GM18867 (cell line): ENCODE results near the gene INKA2.
"Not testable (repeated sequence)": the region's sequence is repeated elsewhere in the genome, so short reads cannot be mapped to it uniquely, and the experiment has no call there.

Experiments used
- ATAC-seq: cut with Tn5 transposase; IDR thresholded peaks from one replicate; pipeline ENCODE4 v1.9.1; 2021; ENCODE audit warnings: mild to moderate bottlenecking, moderate library complexity; ENCODE audit not compliant: unreplicated experiment

Gene INKA2

DNA sequence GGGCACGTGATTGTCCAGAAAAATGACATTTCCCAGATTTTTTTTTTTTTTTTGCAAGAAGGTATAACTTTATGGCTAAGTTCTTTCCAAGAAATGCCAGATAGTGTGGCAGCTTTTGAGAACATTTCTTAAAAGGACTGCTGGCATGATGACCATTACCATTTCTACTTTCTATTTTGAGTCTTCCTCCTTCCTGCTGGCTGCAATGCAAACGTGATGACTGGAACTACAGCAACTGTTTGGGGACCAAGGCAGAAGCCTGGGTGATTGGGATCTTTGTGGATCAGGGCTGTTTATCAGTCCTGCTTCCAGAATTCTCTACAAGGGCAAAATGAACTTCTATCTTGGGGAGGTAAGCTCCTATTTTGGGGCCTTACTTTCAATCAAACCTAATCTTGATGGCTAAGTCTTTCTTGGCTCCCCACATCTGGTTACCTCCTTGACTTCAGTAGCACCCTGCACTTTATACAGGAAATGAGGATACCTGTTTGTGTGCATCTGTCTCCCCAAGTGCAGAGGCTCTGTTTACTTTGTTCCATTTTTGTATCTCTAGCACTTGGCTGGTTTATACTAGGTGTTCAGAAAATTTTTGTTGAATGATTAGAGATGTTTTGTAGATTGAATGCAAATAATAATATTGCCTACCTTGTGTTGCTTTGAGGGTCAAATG is 12.8 kb upstream of the INKA2 start:
- ATAC-seq, result no peak

- no peak for ATAC-seq
Measured at GRCh38 chr1:111750856-111751255, 11.7 kb upstream of the INKA2 start.

DNA sequence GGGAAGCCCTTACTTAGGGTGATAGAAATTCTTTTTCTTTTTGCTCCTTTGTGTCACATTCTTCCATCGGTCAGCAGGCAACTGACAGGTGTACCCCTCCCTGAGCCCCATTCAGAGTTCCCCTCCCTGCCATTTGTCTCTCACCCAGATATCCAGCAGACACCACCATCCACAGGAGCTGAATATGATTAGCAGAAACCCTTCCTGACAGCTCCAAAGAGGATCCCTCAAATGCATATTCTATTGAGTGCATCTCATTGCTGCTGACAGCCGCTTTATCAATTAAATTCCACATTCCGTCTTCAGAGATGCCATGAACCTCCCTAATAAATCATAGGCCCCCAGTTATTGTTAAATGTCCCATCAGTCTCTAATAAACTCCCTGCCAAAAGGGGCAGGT is 10.4 kb upstream of the INKA2 start:
- ATAC-seq, result no peak

- ATAC-seq, result no peak
Measured at GRCh38 chr1:111747947-111748346, 8.8 kb upstream of the INKA2 start.

GRCh38 chr1:111747282-111747734 is 8.1 kb upstream of the INKA2 start:
- ATAC-seq, result peak; percentile 75

DNA sequence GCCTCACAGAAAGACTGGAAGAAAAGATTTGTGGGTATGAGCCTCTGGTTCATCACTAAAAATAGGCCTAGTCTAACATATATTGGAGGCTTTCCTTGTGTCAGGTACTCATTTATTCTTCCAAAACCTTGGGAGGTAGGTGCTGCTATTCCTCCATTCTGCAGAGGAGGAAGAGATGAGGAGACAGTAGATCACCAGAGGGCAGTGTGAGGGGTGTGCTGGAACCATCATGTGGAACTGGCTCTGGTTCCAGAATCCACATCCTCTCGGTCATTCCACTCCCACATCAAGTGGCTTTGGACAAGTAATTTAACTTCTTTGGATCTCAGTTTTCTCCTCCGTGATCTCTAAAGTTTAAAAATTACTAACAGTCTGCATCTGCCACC is 7.4 kb upstream of the INKA2 start:
- ATAC-seq, result no peak

DNA sequence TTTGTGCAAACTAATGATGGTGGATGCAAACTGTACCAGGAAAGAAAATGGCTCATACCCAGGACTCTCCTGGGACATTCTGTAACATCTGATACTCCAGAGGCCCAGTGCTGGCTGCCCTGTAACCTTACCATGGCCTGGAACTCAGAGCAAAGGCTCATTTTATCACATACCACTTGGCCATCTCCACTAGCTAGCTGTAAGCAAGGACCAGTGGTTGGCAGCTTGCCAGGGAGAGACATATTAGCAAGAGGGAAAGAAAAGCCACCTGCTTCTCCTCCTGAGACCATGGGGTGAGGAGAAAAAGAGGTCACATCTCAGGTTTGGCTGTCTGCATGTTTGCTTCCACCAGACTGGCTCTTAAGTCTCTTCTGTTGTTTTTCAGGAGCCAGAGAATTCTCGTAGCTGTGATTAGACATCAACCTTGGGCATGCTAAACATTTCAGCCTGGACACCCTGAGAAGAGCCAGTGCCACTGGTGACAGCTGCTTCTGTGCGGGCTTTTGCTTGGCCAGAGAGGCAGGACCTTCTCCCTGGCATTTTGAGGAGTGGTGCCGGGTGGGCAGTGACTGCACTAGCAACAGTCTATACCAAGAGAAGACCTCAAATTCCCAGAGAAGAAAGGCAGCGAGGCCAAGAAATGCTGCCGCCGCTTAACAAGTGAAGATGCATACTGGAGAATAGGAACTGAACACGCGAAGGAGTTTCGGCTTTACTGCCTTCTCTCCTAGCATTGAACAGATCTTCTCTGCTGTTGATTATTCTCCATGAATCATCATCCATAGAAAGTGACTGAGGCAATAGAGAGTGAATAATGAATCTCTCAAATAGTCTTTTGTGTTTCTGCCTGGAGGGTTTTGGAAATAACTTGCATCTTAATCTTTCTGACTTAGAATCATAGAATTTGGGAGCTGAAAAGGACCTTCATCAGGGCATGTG is 6.7 kb upstream of the INKA2 start:
- ATAC-seq, result no peak

GRCh38 chr1:111743679-111744101 is 4.5 kb upstream of the INKA2 start:
- no peak for ATAC-seq

DNA sequence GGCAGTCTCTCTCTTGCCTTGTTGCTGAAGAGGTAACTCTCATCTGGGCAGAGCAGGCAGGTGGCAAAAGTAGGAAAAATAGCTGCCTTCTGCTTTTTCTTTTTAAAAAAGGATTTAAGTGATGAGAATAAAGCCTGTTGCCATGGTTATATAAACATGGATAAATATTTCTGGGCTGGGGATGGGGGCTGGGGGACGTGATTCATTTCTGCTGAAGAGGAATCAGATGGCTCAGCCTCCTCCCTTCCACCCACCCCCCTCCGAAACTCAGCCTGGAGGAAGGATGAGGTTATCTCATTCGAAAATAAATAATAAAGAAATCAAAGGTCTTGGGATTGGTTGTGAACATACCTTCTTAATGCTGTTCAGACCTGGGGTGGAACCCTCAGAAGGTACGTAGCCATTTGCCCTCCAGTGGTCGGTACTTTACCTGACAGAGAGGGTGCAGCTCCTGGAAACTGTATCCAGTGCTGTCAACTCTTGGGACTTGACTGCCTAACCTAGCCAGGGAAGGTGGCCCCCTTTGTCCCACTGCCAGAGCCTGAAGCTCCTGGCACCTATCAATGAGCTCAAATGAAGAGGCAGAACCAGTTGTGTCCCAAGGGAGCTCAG is 3.8 kb upstream of the INKA2 start:
- ATAC-seq, result no peak

DNA sequence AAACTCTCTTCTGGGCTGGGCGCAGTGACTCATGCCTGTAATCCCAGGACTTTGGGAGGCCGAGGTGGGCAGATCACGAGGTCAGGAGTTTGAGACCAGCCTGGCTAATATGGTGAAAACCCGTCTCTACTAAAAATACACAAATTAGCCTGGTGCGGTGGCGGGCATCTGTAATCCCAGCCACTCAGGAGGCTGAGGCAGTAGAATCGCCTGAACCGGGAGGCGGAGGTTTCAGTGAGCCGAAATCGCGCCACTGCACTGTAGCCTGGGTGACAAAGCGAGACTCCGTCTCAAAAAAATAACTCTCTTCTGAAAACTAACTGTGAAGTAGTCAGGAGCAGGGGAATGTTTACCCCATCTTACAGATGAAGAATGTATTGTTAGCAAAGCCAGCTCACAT is 3.1 kb upstream of the INKA2 start:
- not testable (repeated sequence) for ATAC-seq

DNA sequence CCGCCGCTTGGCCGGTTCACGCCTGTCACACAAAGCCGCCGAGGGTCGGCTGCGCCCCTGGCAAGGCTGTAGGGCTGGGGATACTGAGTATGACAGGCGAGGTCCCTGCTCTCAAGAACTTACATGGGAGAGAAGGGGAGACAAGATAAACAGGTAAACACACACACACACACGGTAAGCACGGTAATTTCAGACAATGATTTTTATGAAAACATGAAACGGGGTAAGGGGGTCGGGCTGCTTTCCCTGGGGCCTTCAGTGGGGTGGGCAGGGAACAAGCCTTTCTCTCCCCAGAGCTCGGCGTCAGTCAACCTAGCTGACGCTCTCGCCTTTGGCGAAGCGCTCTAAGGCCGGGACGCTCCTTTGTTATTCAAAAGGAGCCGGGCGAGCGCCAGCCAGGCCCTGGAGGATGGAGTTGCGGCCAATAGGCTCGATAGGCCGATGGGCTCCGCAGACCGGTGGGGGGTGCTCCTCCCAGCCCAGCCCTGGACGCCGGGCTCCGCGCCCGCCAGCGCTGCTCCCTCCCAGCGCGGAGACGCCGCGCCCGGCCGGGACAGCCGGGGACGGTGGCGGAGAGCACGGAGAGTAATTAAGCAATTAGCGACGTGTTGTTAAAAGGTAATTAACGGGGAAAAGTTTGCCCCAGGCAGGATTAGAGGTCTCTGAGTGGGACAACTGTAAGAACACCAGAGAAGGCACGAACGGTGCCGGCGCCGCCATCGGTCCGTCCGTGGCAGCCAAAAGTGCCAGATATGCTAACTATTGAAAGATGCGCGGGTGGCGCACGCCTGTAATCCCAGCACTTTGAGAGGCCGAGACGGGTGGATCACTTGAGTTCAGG is 950 bp upstream of the INKA2 start:
- ATAC-seq, result no peak

DNA sequence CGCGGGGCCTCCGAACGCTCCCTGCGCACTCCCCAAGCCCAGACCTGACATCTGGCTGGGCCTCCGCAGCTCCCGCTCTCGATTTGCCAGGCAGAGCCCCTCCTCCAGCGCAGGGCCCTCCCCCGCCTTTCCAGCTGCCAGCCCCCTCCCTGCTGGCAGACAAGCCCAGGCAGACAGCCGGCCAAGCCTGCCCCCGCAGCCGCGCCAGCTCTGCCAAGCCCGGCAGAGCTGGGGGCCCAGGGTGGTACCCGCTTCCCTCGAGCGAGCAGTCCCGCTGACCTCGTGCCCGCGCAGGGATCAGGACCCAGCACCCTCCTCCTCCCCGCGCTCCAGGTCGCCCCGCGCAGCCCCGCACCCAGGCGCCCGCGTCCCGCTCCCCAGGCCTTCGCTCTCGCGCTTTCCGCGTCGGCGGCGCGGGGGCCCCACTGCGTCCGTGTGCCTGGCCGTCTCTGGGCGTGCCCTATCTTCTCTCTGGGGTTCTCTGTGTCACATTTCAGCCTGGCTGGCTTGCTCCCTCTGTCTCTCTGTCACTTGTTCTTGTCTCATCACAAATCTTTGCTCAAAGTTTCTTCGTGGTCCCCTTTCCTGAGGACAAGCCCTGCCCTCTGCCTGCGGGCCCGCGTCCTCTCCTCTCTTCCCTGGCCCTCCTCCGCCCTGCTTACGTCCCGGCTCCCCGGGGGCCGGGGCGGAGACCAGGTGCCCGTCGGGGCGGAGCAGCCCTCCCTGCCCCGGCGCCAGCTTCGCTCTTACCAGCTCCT is 580 bp downstream of the INKA2 start:
- ATAC-seq, result peak; percentile 52

- no peak for ATAC-seq
Measured at GRCh38 chr1:111738133-111738435, 1.1 kb downstream of the INKA2 start.

DNA sequence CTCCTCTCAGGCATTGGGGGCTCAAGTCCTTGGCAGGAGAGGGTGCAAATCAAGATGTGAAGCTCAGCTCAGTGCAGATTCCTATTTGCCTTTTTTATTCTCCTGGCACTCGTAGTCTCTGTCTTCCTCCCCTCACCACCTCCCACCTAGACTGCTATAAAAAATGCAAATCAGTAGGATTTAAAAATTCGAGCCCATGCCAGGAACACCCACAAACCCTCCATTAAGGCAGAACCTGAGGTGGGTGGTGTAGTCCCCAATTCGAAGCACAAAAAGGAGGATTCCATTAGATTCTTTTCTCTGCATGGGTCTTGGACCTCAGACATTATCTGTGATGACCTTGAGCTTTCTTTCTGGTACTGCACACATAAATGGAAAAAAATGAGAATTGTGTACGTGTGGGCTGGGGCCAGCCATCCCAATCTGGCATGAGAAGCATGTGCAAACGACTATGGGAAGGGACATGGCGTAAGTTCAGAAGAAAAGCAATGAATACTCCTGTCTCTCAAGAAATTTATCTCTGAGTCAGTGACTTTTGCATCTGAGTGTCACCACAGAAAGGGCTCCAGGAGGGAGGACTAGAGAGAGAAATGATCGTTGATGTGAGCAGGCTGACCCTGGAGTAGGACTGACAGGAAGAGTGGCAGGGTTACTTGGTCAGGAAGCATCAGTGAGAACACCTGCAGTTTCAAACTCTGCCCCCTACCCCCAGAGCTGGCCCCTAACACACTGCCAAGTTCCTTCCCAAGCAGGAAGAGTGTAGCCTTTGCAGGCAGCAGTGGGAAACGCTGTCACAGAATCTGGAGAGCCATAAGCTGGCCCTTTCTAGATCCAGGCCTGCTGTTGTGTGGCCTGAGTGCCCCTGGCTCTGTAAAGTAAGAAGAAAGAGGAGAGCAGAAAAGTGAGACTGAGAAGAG is 1.7 kb downstream of the INKA2 start:
- no peak for ATAC-seq

DNA sequence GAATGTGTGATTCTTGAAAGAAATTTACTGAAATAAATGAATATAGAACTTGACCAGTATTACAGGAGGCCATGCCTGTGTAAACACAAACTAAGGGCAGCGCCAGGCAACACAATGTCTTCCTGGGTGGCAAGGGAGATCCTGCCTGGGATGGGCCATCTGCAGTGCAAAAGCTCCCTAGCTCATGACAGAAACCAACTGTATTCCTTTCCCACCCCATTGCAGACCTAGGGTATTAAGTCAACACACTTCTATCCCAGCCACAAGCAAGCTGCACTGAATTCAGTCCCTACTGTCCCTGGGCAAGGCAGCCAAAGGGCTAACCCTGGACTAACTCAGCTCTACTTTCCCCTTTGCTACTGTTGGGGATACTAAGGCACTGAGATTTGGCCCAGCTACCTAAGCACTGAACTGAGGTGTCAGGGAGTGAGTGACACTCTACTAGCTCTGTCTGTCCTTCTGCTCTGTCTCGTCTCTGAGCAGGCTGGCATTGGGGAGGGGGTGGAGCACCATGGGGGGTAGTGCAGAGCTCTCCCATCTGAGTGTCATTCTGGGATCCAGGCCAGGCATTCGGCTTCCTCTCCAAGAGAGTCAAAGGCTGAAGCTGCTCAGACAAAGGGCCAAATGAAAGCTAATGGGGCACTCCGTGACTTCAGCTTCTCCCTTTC is 2.5 kb downstream of the INKA2 start:
- ATAC-seq, result no peak

DNA sequence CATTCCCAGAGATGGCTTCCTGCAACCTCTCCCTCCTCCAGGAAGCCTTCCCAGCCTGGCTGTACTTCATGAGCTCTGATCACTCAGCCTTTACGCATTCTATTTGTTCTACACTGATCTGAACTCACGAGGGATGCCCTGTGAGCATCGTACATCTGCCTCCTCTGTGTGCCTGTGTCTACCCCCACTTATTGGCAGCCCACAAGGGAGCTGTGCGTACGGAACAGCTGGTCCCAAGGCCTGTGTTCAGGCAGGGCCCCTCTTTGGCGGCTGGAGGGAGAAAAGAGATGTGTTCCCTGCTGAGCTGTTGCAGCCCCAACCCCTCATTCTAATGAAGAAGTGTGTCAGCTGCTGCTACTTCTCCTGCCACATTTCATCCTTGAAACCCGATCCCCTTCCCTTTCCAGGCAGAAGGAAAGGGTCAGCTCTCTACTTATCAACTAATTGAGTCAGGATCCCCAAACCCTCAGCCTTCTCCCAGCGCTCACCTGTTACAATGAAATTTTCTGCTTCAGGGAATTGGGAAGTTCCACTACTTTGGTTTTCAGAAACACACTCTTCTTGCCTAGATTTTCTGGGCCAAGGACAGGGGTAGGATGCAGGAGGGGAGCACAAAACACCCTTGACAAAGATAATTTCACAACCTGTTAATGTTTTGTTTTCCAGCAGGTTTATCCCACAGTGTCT is 3.2 kb downstream of the INKA2 start:
- ATAC-seq, result no peak

DNA sequence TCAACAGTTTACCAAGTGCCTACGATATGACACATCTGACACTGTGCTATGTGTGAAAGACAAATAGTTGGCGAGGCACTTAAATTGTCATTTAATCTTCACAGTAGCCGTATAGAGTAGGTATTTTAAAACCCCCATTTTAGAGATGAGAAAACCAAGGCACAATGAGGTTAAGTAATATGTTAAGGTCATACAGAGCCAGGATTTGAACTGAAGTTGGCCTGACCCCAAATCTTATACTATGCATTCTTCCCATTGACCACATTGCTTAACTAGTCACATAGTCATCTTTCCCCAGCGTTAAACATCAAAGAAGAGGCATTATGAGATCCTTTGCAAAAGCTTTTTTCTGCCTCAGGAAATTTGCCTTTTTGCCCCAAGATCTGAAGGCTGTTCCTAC is 3.9 kb downstream of the INKA2 start:
- no peak for ATAC-seq

- no peak for ATAC-seq
Measured at GRCh38 chr1:111734856-111735255, 4.3 kb downstream of the INKA2 start.
